Activated naive CD8-positive, alpha-beta T cell (primary cell): ENCODE measurements around the gene SLC22A14.
"Not testable (repeated sequence)": the region's sequence is repeated elsewhere in the genome, so short reads cannot be mapped to it uniquely, and the experiment has no call there.

Source experiments
- H3K27ac Mint-ChIP-seq: one replicate; pipeline ENCODE4 v1.8.0; 2021; ENCODE audit warnings: mixed read lengths
- H3K27me3 Mint-ChIP-seq: one replicate; pipeline ENCODE4 v1.8.0; 2021; ENCODE audit warnings: mixed read lengths
- H3K36me3 Mint-ChIP-seq: one replicate; pipeline ENCODE4 v1.8.0; 2021; ENCODE audit warnings: mixed read lengths
- H3K4me1 Mint-ChIP-seq: one replicate; pipeline ENCODE4 v1.8.0; 2021; ENCODE audit warnings: low read depth, mixed read lengths
- H3K4me3 Mint-ChIP-seq: one replicate; pipeline ENCODE4 v1.8.0; 2021; ENCODE audit warnings: mild to moderate bottlenecking, mixed read lengths
- H3K9me3 Mint-ChIP-seq: one replicate; pipeline ENCODE4 v1.8.0; 2021; ENCODE audit warnings: low read depth, mixed read lengths

Gene SLC22A14

GRCh38 chr3:38281895-38282686, at the start of gene SLC22A14:
Gene SLC22A14, plus strand, starts transcription at chr3:38282294. Its CDS starts 23,733 bp downstream, at chr3:38306027.
- Mint-ChIP-seq H3K9me3 (no peaks in the 10 kb centered on the region), H3K36me3 (no peaks in the 10 kb centered on the region), H3K4me3 (no peak within 1 kb of the TSS), H3K27ac (no peak within 1 kb of the TSS), H3K4me1 (no peaks in the 10 kb centered on the region), H3K27me3 (no peaks in the 10 kb centered on the region)

GRCh38 chr3:38232701-38233100, 49.4 kb upstream of the SLC22A14 start:
- H3K36me3 Mint-ChIP-seq, result peaks cover 54% of the 10 kb centered on the region
- no peak overlapping the region for H3K4me3 Mint-ChIP-seq
- no peaks in the 10 kb centered on the region for H3K4me1 Mint-ChIP-seq
- H3K27ac Mint-ChIP-seq, result no peak overlapping the region
- peaks cover 17% of the 10 kb centered on the region for H3K9me3 Mint-ChIP-seq
- no peaks in the 10 kb centered on the region for H3K27me3 Mint-ChIP-seq

- H3K36me3 Mint-ChIP-seq, result peaks cover 68% of the 10 kb centered on the region
- H3K9me3 Mint-ChIP-seq, result peaks cover 29% of the 10 kb centered on the region
- H3K4me1 Mint-ChIP-seq, result no peaks in the 10 kb centered on the region
- H3K27ac Mint-ChIP-seq, result no peak overlapping the region
- H3K27me3 Mint-ChIP-seq, result no peaks in the 10 kb centered on the region
- no peak overlapping the region for H3K4me3 Mint-ChIP-seq
Observed at GRCh38 chr3:38235466-38235865, 46.6 kb upstream of the SLC22A14 start.

- no peak overlapping the region for H3K27ac Mint-ChIP-seq
- no peaks in the 10 kb centered on the region for H3K27me3 Mint-ChIP-seq
- peaks cover 59% of the 10 kb centered on the region for H3K36me3 Mint-ChIP-seq
- H3K4me1 Mint-ChIP-seq, result no peaks in the 10 kb centered on the region
- H3K9me3 Mint-ChIP-seq, result peaks cover 29% of the 10 kb centered on the region
- H3K4me3 Mint-ChIP-seq, result no peak overlapping the region
Observed at GRCh38 chr3:38238416-38239008, 43.6 kb upstream of the SLC22A14 start.

GRCh38 chr3:38242812-38243211, 39.3 kb upstream of the SLC22A14 start:
- H3K4me1 Mint-ChIP-seq, result peaks cover 12% of the 10 kb centered on the region
- H3K9me3 Mint-ChIP-seq, result peaks cover 10% of the 10 kb centered on the region
- H3K27me3 Mint-ChIP-seq, H3K27ac Mint-ChIP-seq, H3K4me3 Mint-ChIP-seq: not testable (repeated sequence)
- H3K36me3 Mint-ChIP-seq, result peaks cover 25% of the 10 kb centered on the region

GRCh38 chr3:38245930-38246329, 36.2 kb upstream of the SLC22A14 start:
- Mint-ChIP-seq H3K9me3 (no peaks in the 10 kb centered on the region), H3K4me3 (no peak overlapping the region), H3K27me3 (no peaks in the 10 kb centered on the region), H3K27ac (no peak overlapping the region), H3K4me1 (peaks cover 13% of the 10 kb centered on the region), H3K36me3 (peaks cover 6% of the 10 kb centered on the region)

- Mint-ChIP-seq H3K4me3 (no peak overlapping the region), H3K27ac (peak overlapping the region; percentile 11), H3K27me3 (no peaks in the 10 kb centered on the region), H3K4me1 (peaks cover 13% of the 10 kb centered on the region), H3K9me3 (no peaks in the 10 kb centered on the region), H3K36me3 (peaks cover 7% of the 10 kb centered on the region)
Observed at GRCh38 chr3:38247366-38248035, 34.6 kb upstream of the SLC22A14 start.

GRCh38 chr3:38250198-38250597, 31.9 kb upstream of the SLC22A14 start:
- Mint-ChIP-seq H3K36me3 (peaks cover 8% of the 10 kb centered on the region), H3K27me3 (no peaks in the 10 kb centered on the region), H3K4me3 (no peak overlapping the region), H3K9me3 (no peaks in the 10 kb centered on the region), H3K4me1 (peaks cover 13% of the 10 kb centered on the region), H3K27ac (no peak overlapping the region)

GRCh38 chr3:38251197-38251596, 30.9 kb upstream of the SLC22A14 start:
- Mint-ChIP-seq H3K4me3 (no peak overlapping the region), H3K27me3 (no peaks in the 10 kb centered on the region), H3K9me3 (no peaks in the 10 kb centered on the region), H3K27ac (no peak overlapping the region), H3K4me1 (peaks cover 19% of the 10 kb centered on the region), H3K36me3 (peaks cover 7% of the 10 kb centered on the region)

GRCh38 chr3:38253704-38254103, 28.4 kb upstream of the SLC22A14 start:
- Mint-ChIP-seq H3K27me3 (no peaks in the 10 kb centered on the region), H3K4me3 (no peak overlapping the region), H3K36me3 (peaks cover 7% of the 10 kb centered on the region), H3K27ac (no peak overlapping the region), H3K9me3 (no peaks in the 10 kb centered on the region), H3K4me1 (peaks cover 15% of the 10 kb centered on the region)

- no peak overlapping the region for H3K27ac Mint-ChIP-seq
- H3K36me3 Mint-ChIP-seq, result peaks cover 7% of the 10 kb centered on the region
- H3K4me3 Mint-ChIP-seq, result no peak overlapping the region
- H3K4me1 Mint-ChIP-seq, result peaks cover 24% of the 10 kb centered on the region
- H3K27me3 Mint-ChIP-seq, result no peaks in the 10 kb centered on the region
- no peaks in the 10 kb centered on the region for H3K9me3 Mint-ChIP-seq
Observed at GRCh38 chr3:38254872-38255271, 27.2 kb upstream of the SLC22A14 start.

- Mint-ChIP-seq H3K36me3 (peaks cover 12% of the 10 kb centered on the region), H3K4me3 (no peak overlapping the region), H3K27me3 (no peaks in the 10 kb centered on the region), H3K9me3 (no peaks in the 10 kb centered on the region), H3K4me1 (peaks cover 30% of the 10 kb centered on the region), H3K27ac (peak overlapping the region; percentile 30)
Observed at GRCh38 chr3:38255627-38256026, 26.5 kb upstream of the SLC22A14 start.

GRCh38 chr3:38257583-38257982, 24.5 kb upstream of the SLC22A14 start:
- Mint-ChIP-seq H3K4me1 (peaks cover 30% of the 10 kb centered on the region), H3K27me3 (no peaks in the 10 kb centered on the region), H3K9me3 (no peaks in the 10 kb centered on the region), H3K4me3 (no peak overlapping the region), H3K36me3 (peaks cover 14% of the 10 kb centered on the region), H3K27ac (peak overlapping the region; percentile 74)

GRCh38 chr3:38260474-38260873, 21.6 kb upstream of the SLC22A14 start:
- peaks cover 10% of the 10 kb centered on the region for H3K36me3 Mint-ChIP-seq
- H3K4me1 Mint-ChIP-seq, result peaks cover 40% of the 10 kb centered on the region
- no peak overlapping the region for H3K27ac Mint-ChIP-seq
- H3K9me3 Mint-ChIP-seq, result no peaks in the 10 kb centered on the region
- H3K27me3 Mint-ChIP-seq, result no peaks in the 10 kb centered on the region
- no peak overlapping the region for H3K4me3 Mint-ChIP-seq

- Mint-ChIP-seq H3K27me3 (no peaks in the 10 kb centered on the region), H3K4me3 (no peak overlapping the region), H3K4me1 (peaks cover 28% of the 10 kb centered on the region), H3K27ac (no peak overlapping the region), H3K9me3 (no peaks in the 10 kb centered on the region), H3K36me3 (peaks cover 12% of the 10 kb centered on the region)
Observed at GRCh38 chr3:38264353-38264771, 17.7 kb upstream of the SLC22A14 start.
